Stomach (tissue), 9 donors: ENCODE measurements around the gene ATG16L2. TPM values are rescaled to one million over a fixed set of nuclear protein-coding genes. Genes with fewer than 3 reads are reported as not detected.

ENCODE experiments used
- DNase-seq, 2 donors: peaks; one replicate each; pipeline versions ENCODE4 v3.0.0 to v3.0.0-alpha.2; 2013 to 2019
- H3K27ac ChIP-seq, 5 donors: fragments of 200-600 bp in 4 of 5; sonication (generic) in 4 of 5; one replicate each; pipeline ENCODE4 v1.5.1; 2013 to 2019; ENCODE audit warnings: mild to moderate bottlenecking in 1 of 5, moderate library complexity in 1 of 5
- H3K27me3 ChIP-seq, 3 donors: fragments of 200-600 bp; sonication (generic); one replicate each; pipeline ENCODE4 v1.5.1; 2017 to 2019; ENCODE audit warnings: mixed run types in 1 of 3
- H3K36me3 ChIP-seq, 4 donors: fragments of 200-600 bp; sonication (generic); 1 replicate in 3 of 4; 2 replicates in 1 of 4; pipeline ENCODE4 v1.5.1; 2016 to 2019
- H3K4me1 ChIP-seq, 4 donors: fragments of 200-600 bp; sonication (generic); one replicate each; pipeline ENCODE4 v1.5.1; 2016 to 2019
- H3K4me3 ChIP-seq, 4 donors: fragments of 200-600 bp; sonication (generic) in 3 of 4; one replicate each; pipeline ENCODE4 v1.5.1; 2016 to 2019; ENCODE audit warnings: mild to moderate bottlenecking in 1 of 4
- H3K9me3 ChIP-seq, 4 donors: fragments of 200-600 bp; sonication (generic); one replicate each; pipeline ENCODE4 v1.5.1; 2016 to 2019
- CTCF ChIP-seq, 7 experiments: fragments of 450-650 bp in 4 of 7; fragments of 200-600 bp in 3 of 7; sonication (generic) in 3 of 7; IDR thresholded peaks; one replicate each; pipeline ENCODE4 v1.5.1; 2016 to 2019; ENCODE audit warnings: antibody characterized with exemption in 7 of 7, control low read depth in 2 of 7, mild to moderate bottlenecking in 1 of 7
- EP300 ChIP-seq: sonication (generic); formaldehyde crosslinking; IDR thresholded peaks from one replicate; pipeline ENCODE4 v1.6.1; 2017; ENCODE audit warnings: antibody characterized with exemption
- POLR2A ChIP-seq, 4 donors: fragments of 450-650 bp; IDR thresholded peaks; one replicate each; pipeline ENCODE4 v1.6.1; 2016; ENCODE audit warnings: antibody characterized with exemption in 4 of 4, control low read depth in 2 of 4, mild to moderate bottlenecking in 1 of 4, moderate library complexity in 1 of 4
- POLR2AphosphoS5 ChIP-seq, 3 donors: sonication (generic); formaldehyde crosslinking; IDR thresholded peaks; one replicate each; pipeline ENCODE4 v1.6.1; 2016; ENCODE audit warnings: antibody characterized with exemption in 3 of 3
- WGBS, 5 donors: extraction: QIAGEN DNeasy Blood & Tissue Kit in 3 of 5; methylation state at CpG; one replicate each; pipeline versions ENCODE4 v1.1.5 to v1.1.7; 2013 to 2018; 5-methylcytosine and 5-hydroxymethylcytosine counted together
- intact Hi-C: fragments of 100-400 bp; cut with DNase I; formaldehyde crosslinking; loops from one replicate; pipeline ENCODE4 v1.15.1; 2023; ENCODE audit warnings: low total_unique reads
- polyA plus RNA-seq, 3 donors: library from polyadenylated mRNA; stranded (reverse); fragments of 200-250 nt; gene quantifications; one replicate each; pipeline ENCODE4 v1.2.3, GENCODE V29; 2013
- total RNA-seq, 5 donors: library from RNA; depleted of rRNA; stranded (reverse); fragments of >200 nt; gene quantifications; one replicate each; pipeline versions ENCODE4 v1.1.0 to v1.2.3, GENCODE V29; 2014 to 2016
- donor health status: healthy with polysubstance abuse.
- donor health status: Bipolar disorder and iron deficiency.
- donor health status: healthy.

The ATG16L2 gene
- total and polyA plus RNA-seq, 8 donors: 13.0 to 266 (median 38.2) TPM

GRCh38 chr11:72828081-72828567 lies 13.9 kb downstream of the ATG16L2 start:
- Histone ChIP-seq H3K27me3 (no peaks in the 10 kb centered on the region), H3K9me3 (no peaks in the 10 kb centered on the region), H3K27ac (peak overlapping the region; percentile 6 to 78 (median 51)), H3K36me3 (peaks cover 8 to 72% (median 14%) of the 10 kb centered on the region in 4 donors), H3K4me1 (peaks cover 3 to 27% (median 17%) of the 10 kb centered on the region in 4 donors), H3K4me3 (no peak overlapping the region)
- intact Hi-C loops: no loop called here
- WGBS, 5 donors: 57 to 72% (median 66%) methylated on average over 11 of the region's 11 CpGs
- no peak for DNase-seq
- TF ChIP-seq CTCF (IDR thresholded peaks at IDR 0.05): no peak
- no peak for TF ChIP-seq EP300
- TF ChIP-seq POLR2AphosphoS5 (IDR thresholded peaks at IDR 0.05): no peak
- TF ChIP-seq POLR2A (IDR thresholded peaks at IDR 0.05): no peak

- DNase-seq: no peak
- intact Hi-C loops: no loop called here
- WGBS, 5 donors: 78 to 89% (median 88%) methylated on average over 7 of the region's 7 CpGs
These were observed 14.5 kb downstream of the ATG16L2 start for GRCh38 chr11:72828692-72829101.

GRCh38 chr11:72829178-72829577 lies 15.0 kb downstream of the ATG16L2 start:
- Histone ChIP-seq H3K27me3 (no peaks in the 10 kb centered on the region), H3K36me3 (peaks cover 8 to 61% (median 14%) of the 10 kb centered on the region in 4 donors), H3K4me3 (no peak overlapping the region), H3K4me1 (peaks cover 5 to 38% (median 25%) of the 10 kb centered on the region in 4 donors), H3K9me3 (no peaks in the 10 kb centered on the region), H3K27ac (no peak overlapping the region)
- WGBS, 5 donors: 91 to 95% (median 95%) methylated on average over 10 to 13 of the region's 13 CpGs
- intact Hi-C loops: no loop called here
- TF ChIP-seq EP300 (no peak), POLR2A (IDR thresholded peaks at IDR 0.05) (no peak), POLR2AphosphoS5 (IDR thresholded peaks at IDR 0.05) (no peak), CTCF (IDR thresholded peaks at IDR 0.05) (no peak)
- no peak for DNase-seq

More at GRCh38 chr11:72828692-72829101, 14.5 kb downstream of the ATG16L2 start:
- no peak for TF ChIP-seq POLR2A (IDR thresholded peaks at IDR 0.05)
- TF ChIP-seq CTCF (IDR thresholded peaks at IDR 0.05): no peak
- TF ChIP-seq POLR2AphosphoS5 (IDR thresholded peaks at IDR 0.05): no peak
- TF ChIP-seq EP300: no peak
- Histone ChIP-seq H3K4me1 (peaks cover 3 to 33% (median 21%) of the 10 kb centered on the region in 4 donors), H3K36me3 (peaks cover 8 to 66% (median 14%) of the 10 kb centered on the region in 4 donors), H3K4me3 (no peak overlapping the region), H3K9me3 (no peaks in the 10 kb centered on the region), H3K27me3 (no peaks in the 10 kb centered on the region), H3K27ac (peak overlapping the region in 3 of 5 donors; percentile 46 to 78 (median 51))

- Histone ChIP-seq H3K4me3 (no peak overlapping the region), H3K27me3 (no peaks in the 10 kb centered on the region), H3K27ac (no peak overlapping the region), H3K4me1 (peaks cover 11 to 46% (median 29%) of the 10 kb centered on the region in 4 donors), H3K9me3 (no peaks in the 10 kb centered on the region), H3K36me3 (peaks cover 8 to 53% (median 14%) of the 10 kb centered on the region in 4 donors)
- WGBS, 5 donors: 83 to 94% (median 92%) methylated on average over 5 of the region's 5 CpGs
- intact Hi-C loops: loop anchor here (5.0 kb wide), 1 partner anchor 347 kb away; no protein-coding TSS in a partner anchor
- TF ChIP-seq EP300 (no peak), POLR2A (IDR thresholded peaks at IDR 0.05) (no peak), POLR2AphosphoS5 (IDR thresholded peaks at IDR 0.05) (no peak), CTCF (IDR thresholded peaks at IDR 0.05) (no peak)
- DNase-seq: no peak
These were observed 15.8 kb downstream of the ATG16L2 start for GRCh38 chr11:72829884-72830533.
